Tibial artery (tissue), 4 donors: Measurements from ENCODE around the gene H3-3A.

Experiments
- DNase-seq, 2 donors: peaks; one replicate each; pipeline ENCODE4 v3.0.0-alpha.2; 2019
- H3K27ac ChIP-seq, 2 donors: fragments of 200-600 bp; sonication (generic) in 1 of 2; 1 replicate in 1 of 2; 2 replicates in 1 of 2; pipeline ENCODE4 v1.5.1; 2018 to 2019; ENCODE audit warnings: mild to moderate bottlenecking in 1 of 2
- H3K27me3 ChIP-seq, 2 donors: fragments of 200-600 bp; sonication (generic) in 1 of 2; one replicate each; pipeline versions ENCODE4 v1.5.1 to v1.6.0; 2016 to 2019
- H3K36me3 ChIP-seq, 3 donors: fragments of 200-600 bp; sonication (generic) in 2 of 3; one replicate each; pipeline ENCODE4 v1.5.1; 2016 to 2019; ENCODE audit warnings: mild to moderate bottlenecking in 2 of 3
- H3K4me1 ChIP-seq, 4 donors: fragments of 200-600 bp; sonication (generic) in 2 of 4; 1 replicate in 3 of 4; 2 replicates in 1 of 4; pipeline ENCODE4 v1.5.1; 2016 to 2019
- H3K4me3 ChIP-seq, 2 donors: fragments of 200-600 bp; sonication (generic) in 1 of 2; 1 replicate in 1 of 2; 2 replicates in 1 of 2; pipeline ENCODE4 v1.5.1; 2018 to 2019; ENCODE audit warnings: mild to moderate bottlenecking in 2 of 2
- H3K9me3 ChIP-seq, 3 donors: fragments of 200-600 bp; sonication (generic) in 1 of 3; one replicate each; pipeline ENCODE4 v1.5.1; 2016 to 2019
- intact Hi-C: fragments of 100-400 bp; cut with DNase I; formaldehyde crosslinking; loops from one replicate; pipeline ENCODE4 v1.15.0; 2023; ENCODE audit warnings: low total_unique reads
- TF ChIP-seq, protein P1 (sequence below), 2 experiments: fragments of 200-600 bp in 1 of 2; fragments of 450-650 bp in 1 of 2; IDR thresholded peaks; one replicate each; pipeline ENCODE4 v1.5.1; 2017 to 2019; ENCODE audit warnings: antibody characterized with exemption in 2 of 2, mild to moderate bottlenecking in 1 of 2, moderate library complexity in 1 of 2

Gene H3-3A

DNA sequence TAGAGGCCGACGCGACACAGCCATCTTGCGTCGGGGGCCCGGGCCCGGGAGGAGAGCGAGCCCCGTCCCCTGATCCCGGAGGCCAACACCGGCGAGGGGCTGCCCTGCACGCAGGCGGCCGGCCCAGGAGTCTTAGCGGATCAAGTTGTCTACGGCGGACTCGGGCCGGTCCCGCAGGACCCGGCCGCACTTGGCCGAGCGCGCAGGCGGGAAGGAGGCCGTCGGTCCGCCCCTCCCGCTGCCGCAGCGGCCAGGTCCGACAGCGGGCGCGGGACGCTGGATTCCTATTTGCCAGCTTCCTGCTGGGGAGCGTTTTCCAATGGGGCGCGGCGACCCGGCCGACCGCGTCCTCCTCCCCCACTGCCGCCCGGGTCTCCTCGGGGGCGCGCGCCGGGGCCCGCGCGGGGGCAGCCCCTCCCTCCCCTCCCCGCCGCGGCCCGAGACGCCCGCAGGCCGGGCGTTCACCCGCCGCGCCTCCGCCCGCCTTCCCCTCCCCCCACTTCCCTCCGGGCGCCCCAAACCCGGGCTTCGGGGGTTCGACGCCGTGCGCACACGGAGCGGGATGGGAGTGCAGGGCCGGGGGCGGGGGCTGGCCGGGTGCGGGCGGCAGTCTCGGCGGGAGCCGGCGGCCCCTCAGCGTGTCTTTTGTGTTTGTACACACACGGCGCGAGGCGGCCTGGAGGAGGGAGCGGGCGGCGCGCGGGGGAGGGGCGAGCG is 517 bp upstream of the H3-3A start:
- no peaks in the 10 kb centered on the region for H3K27me3 ChIP-seq
- peaks cover 8 to 16% (median 13%) of the 10 kb centered on the region in 3 donors for H3K36me3 ChIP-seq
- H3K4me1 ChIP-seq, result peaks cover 2 to 34% (median 27%) of the 10 kb centered on the region in 4 donors
- TF ChIP-seq, protein P1, sequence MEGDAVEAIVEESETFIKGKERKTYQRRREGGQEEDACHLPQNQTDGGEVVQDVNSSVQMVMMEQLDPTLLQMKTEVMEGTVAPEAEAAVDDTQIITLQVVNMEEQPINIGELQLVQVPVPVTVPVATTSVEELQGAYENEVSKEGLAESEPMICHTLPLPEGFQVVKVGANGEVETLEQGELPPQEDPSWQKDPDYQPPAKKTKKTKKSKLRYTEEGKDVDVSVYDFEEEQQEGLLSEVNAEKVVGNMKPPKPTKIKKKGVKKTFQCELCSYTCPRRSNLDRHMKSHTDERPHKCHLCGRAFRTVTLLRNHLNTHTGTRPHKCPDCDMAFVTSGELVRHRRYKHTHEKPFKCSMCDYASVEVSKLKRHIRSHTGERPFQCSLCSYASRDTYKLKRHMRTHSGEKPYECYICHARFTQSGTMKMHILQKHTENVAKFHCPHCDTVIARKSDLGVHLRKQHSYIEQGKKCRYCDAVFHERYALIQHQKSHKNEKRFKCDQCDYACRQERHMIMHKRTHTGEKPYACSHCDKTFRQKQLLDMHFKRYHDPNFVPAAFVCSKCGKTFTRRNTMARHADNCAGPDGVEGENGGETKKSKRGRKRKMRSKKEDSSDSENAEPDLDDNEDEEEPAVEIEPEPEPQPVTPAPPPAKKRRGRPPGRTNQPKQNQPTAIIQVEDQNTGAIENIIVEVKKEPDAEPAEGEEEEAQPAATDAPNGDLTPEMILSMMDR (IDR thresholded peaks at IDR 0.05), result no peak
- H3K9me3 ChIP-seq, result no peaks in the 10 kb centered on the region
- peak overlapping the region; percentile 96 to 99 for H3K27ac ChIP-seq
- peak; percentile 73 to 88 for DNase-seq
- intact Hi-C loops, result loop anchor here (2.0 to 10.0 kb wide), 3 partner anchors 49 to 123 kb away; partner anchors contain the start of gene ACBD3
- H3K4me3 ChIP-seq, result peak overlapping the region; percentile 81 to 88

DNA sequence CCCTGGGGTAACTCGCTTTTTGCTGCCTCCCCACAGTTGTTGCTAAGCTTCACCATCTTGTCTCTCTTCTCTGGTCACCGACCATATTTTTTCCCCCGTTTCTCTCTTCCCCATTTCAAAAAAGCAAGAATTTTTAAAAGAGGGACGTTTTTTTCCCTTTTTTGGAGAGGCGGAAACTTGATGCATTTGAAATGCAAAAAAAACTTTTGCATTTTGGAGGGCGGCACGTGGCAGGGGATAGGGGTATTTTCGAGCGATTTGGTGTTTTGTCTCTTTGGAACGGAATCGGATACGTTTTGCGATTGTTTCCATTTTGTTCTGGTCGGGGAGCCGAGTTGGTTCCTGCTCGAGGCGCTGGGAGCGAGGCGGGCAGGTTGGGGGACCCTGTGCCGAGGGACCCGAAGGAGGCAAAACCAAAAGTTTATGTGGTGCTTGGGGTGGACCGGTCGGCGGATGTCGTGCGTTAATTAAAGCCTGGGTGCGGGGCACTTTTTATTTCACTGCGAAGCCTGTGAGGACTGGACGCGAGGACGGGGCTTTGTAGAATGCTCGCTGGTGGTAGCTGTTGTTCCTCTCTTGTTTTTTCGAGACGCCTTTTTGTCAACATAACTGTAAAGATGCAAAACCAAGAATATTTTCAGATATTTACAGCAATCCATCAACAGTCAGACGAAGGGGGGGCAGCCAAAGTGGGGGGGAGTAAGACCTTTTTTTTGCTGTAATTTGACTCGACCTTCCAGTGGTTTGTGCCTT is 884 bp downstream of the H3-3A start:
- no peaks in the 10 kb centered on the region for H3K9me3 ChIP-seq
- DNase-seq, result peak; percentile 56 to 78
- intact Hi-C loops, result loop anchor here (2.0 to 10.0 kb wide), 3 partner anchors 47 to 121 kb away; partner anchors contain the start of gene ACBD3
- peaks cover 18 to 30% (median 20%) of the 10 kb centered on the region in 3 donors for H3K36me3 ChIP-seq
- TF ChIP-seq, protein P1 (IDR thresholded peaks at IDR 0.05), result no peak
- H3K27me3 ChIP-seq, result no peaks in the 10 kb centered on the region
- peak overlapping the region; percentile 96 to 99 for H3K27ac ChIP-seq
- H3K4me3 ChIP-seq, result peak overlapping the region; percentile 81 to 88
- H3K4me1 ChIP-seq, result peaks cover 2 to 48% (median 31%) of the 10 kb centered on the region in 4 donors

- Histone ChIP-seq H3K9me3 (no peaks in the 10 kb centered on the region), H3K27me3 (no peaks in the 10 kb centered on the region), H3K4me1 (peaks cover 2 to 56% (median 34%) of the 10 kb centered on the region in 4 donors), H3K4me3 (peak overlapping the region; percentile 81 to 88), H3K36me3 (peaks cover 23 to 37% (median 26%) of the 10 kb centered on the region in 3 donors), H3K27ac (peak overlapping the region; percentile 96 to 99)
- intact Hi-C loops, result loop anchor here (2.0 to 10.0 kb wide), 4 partner anchors 47 to 121 kb away; partner anchors contain the start of gene ACBD3
- TF ChIP-seq, protein P1 (IDR thresholded peaks at IDR 0.05), result peak; percentile 63 to 89
- no peak for DNase-seq
Measured at GRCh38 chr1:226063977-226064815, 1.7 kb downstream of the H3-3A start.

- Histone ChIP-seq H3K4me3 (peak overlapping the region; percentile 81 to 88), H3K27ac (peak overlapping the region; percentile 96 to 99), H3K9me3 (no peaks in the 10 kb centered on the region), H3K4me1 (peaks cover 2 to 60% (median 34%) of the 10 kb centered on the region in 4 donors), H3K36me3 (peaks cover 29 to 43% (median 31%) of the 10 kb centered on the region in 3 donors), H3K27me3 (no peaks in the 10 kb centered on the region)
- DNase-seq, result peak in 1 of 2 donors; percentile 43
- intact Hi-C loops, result loop anchor here (2.0 to 10.0 kb wide), 3 partner anchors 56 to 120 kb away; partner anchors contain the start of gene ACBD3
- TF ChIP-seq, protein P1 (IDR thresholded peaks at IDR 0.05), result peak; percentile 54 to 56
Measured at GRCh38 chr1:226064816-226065248, 2.3 kb downstream of the H3-3A start.
